GM13976 (cell line): ENCODE results near the gene HACD1.
A peak's percentile ranks its signal among the peaks of the same experiment; 100 is the strongest.

ENCODE experiments used
- DNase-seq: peaks from one replicate; pipeline ENCODE4 v3.0.0; 2012; ENCODE audit warnings: low spot score
- CTCF ChIP-seq: IDR thresholded peaks from 2 replicates; pipeline ENCODE4 v1.5.1; 2012; ENCODE audit warnings: borderline replicate concordance, mild to moderate bottlenecking; ENCODE audit not compliant: insufficient read depth; ENCODE audit errors: extremely low read depth, missing control alignments, control extremely low read depth
- in situ Hi-C: fragments of 300-500 bp; cut with MboI; formaldehyde crosslinking; loops from one replicate; pipeline ENCODE4 v1.12.0; 2022; ENCODE audit warnings: low sequenced_read_pairs, mixed read lengths, inconsistent platforms; ENCODE audit not compliant: unreplicated experiment

HACD1 gene

DNA sequence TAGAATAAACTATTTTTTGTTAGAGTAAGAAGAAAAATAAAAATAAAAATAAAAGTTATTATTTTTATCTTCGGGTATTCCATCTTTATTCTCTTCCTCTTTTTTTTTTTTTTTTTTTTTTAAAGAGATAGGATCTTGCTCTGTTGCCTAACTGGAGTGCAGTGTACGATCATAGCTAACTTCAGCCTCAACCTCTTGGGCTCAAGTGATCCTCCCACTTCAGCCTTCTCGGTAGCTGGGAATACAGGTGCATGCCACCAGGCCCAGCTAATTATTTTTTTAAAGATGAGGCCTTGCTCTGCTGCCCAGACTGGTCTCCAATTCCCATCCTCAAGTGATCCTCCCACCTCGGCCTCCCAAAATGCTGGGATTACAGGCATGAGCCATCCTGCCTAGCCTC, 42.2 kb upstream of the HACD1 start:
- DNase-seq: no peak
- TF ChIP-seq CTCF: no peak
- in situ Hi-C loops: no loop called here

DNA sequence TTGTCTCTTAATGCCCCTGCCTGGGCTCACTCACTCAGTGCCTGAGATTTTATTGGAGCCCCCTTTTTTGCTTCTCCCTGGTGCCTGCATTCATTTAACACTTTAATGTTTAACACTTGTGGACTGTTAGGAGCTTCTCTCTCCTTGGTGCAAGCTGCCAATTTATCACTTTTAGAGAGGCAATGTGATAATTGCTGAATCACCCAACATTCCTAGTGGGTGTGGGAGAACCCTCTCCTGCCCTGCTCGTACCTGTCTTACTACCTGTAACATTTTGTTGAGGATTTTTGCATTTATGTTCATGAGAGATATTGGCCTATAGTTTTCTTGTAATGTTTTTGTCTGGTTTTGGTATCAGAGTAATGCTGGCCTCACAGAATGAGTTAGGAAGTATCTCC, 39.9 kb upstream of the HACD1 start:
- no peak for TF ChIP-seq CTCF
- DNase-seq: no peak
- in situ Hi-C loops: no loop called here

GRCh38 chr10:17655567-17656146, 38.5 kb upstream of the HACD1 start:
- no peak for TF ChIP-seq CTCF
- DNase-seq: peak; percentile 60
- in situ Hi-C loops: no loop called here

DNA sequence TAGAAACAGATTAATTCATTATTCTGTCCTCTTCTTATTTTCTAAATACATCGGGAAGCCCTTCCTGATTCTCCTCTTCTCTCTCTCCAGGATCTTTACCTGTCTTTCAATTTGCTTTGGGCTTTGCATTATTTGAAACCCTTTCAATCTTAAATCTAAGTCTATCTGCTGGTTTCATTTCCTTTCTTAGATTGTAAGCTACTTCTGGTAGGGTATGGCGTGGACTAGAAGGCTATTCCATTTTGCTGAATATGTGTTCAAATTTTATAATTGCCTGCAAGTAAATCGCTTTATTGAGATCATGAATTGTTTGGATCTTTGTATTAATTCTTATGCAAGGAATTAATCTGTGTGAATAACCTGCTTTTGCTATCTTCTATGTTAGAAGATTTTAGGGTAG, 37.8 kb upstream of the HACD1 start:
- DNase-seq: no peak
- in situ Hi-C loops: no loop called here
- TF ChIP-seq CTCF: no peak

DNA sequence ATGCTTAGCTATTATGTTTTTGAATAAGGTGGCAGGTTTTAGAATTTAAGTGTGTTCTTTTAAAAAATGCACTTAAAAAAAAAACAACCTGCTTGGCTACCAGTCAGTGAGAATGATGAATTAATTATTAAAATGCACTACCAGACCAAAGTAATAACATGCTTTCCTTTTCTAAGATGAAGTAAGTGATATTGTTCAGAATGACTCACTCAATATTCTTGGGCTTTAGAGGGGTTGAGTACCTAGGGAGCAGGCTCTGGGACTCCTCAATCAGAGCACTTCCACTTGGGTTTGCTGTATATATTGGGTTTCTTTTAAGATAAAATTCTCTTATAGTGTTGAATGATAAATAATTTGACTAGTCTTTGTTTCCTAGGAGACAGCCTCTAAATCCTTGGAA, 35.4 kb upstream of the HACD1 start:
- DNase-seq: no peak
- in situ Hi-C loops: no loop called here
- TF ChIP-seq CTCF: no peak

DNA sequence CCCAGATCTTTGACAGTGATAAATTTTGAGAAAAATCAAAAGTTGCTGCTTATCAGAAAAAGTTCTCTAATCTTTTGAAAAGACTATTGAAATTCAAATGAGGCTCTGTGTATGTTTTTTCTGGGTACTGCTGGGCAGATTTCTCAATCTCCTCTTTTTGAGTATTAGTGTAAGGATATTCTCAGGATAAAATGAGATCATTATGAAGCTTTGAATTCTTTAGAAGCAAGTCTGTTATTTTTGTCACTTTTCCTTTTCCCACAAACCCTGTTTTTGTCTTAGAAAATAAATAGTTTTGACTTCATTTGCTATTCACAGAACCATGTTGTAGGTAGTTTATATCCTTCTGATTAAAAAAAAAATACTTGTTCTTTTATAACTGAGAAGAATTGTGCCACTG, 34.7 kb upstream of the HACD1 start:
- in situ Hi-C loops: no loop called here
- no peak for DNase-seq
- TF ChIP-seq CTCF: no peak

DNA sequence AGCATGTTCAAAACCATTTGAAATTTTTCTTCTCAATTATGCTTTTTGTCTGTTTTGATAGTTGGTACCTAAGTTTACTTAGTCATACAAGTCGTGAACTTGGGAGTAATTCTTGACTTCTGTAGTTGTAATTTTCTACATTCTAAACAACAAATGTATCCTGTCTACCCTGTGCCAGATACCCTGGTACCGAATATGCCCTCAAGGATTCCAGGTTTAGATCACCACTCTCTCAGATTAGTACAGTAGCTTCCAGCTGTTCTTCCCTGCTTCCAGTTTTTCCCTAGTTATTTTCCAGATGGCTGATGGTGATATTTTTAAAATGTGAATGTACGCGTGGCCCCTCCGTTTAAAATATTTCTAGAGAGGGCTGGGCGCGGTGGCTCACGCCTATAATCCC, 33.2 kb upstream of the HACD1 start:
- TF ChIP-seq CTCF: no peak
- DNase-seq: no peak
- in situ Hi-C loops: no loop called here
